CD4-positive, alpha-beta T cell treated with Interleukin-4 for 4 hours (primary cell): Measurements from ENCODE around the gene SERTAD2.

Experiments used
- DNase-seq: peaks from one replicate; pipeline ENCODE4 v3.0.0-alpha.2; 2020

Gene SERTAD2

GRCh38 chr2:64646007-64646880 is 7.5 kb downstream of the SERTAD2 start:
- DNase-seq = peak; percentile 80

GRCh38 chr2:64644458-64645382 is 9.0 kb downstream of the SERTAD2 start:
- DNase-seq = peak; percentile 32

DNA sequence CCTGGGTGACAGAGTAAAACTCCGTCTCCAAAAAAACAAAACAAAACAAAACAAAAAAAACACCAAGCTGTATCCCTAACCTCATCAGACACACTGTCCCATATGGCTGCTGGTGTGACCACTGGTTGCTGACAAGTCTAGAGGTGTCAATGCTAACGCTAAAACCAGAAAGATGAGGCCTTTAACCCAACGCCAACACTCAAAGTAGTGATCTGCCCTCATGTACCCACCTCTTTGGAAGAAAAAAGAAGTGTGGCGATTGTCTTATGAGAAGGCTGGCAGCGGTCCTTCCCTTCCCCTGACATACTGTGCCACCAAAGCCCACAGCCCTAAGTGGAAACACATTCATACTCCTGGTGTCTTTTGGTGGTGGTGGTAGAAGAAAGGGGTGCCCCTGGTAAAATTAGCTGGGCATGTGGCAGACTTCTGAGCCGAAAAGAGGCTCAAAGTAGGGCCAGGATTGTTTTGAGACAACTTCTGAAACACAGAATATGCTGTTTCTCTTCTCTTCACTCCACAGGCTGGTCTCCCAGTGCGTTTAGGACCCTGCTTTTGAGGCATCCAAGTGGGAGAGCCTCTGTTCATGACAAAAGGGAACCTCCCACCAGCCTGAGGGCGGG is 9.8 kb downstream of the SERTAD2 start:
- no peak for DNase-seq

- DNase-seq = no peak
These were observed 12.1 kb downstream of the SERTAD2 start for GRCh38 chr2:64641599-64641998.

- DNase-seq = no peak
These were observed 13.3 kb downstream of the SERTAD2 start for GRCh38 chr2:64640153-64641044.

DNA sequence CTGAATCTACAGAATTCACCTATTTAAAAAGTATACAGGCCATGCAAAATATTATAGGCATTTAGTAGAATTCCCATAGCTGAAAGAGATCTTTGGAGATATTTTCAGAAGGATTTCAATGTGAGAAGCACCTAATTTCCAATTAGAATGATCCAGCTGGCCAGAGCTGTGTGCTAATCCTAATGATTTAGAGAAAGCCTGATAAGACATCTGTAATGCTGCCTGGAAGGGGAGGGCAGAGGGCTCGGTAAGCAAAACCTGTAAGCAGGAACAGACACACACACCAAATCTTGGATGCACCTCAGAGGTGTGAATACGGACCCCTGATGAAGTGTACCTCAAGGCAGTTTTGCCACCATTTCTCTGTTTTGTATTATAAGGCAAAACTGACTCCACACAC is 14.0 kb downstream of the SERTAD2 start:
- no peak for DNase-seq

- DNase-seq = no peak
These were observed 15.1 kb downstream of the SERTAD2 start for GRCh38 chr2:64638502-64639120.

- no peak for DNase-seq
These were observed 15.8 kb downstream of the SERTAD2 start for GRCh38 chr2:64637931-64638330.

DNA sequence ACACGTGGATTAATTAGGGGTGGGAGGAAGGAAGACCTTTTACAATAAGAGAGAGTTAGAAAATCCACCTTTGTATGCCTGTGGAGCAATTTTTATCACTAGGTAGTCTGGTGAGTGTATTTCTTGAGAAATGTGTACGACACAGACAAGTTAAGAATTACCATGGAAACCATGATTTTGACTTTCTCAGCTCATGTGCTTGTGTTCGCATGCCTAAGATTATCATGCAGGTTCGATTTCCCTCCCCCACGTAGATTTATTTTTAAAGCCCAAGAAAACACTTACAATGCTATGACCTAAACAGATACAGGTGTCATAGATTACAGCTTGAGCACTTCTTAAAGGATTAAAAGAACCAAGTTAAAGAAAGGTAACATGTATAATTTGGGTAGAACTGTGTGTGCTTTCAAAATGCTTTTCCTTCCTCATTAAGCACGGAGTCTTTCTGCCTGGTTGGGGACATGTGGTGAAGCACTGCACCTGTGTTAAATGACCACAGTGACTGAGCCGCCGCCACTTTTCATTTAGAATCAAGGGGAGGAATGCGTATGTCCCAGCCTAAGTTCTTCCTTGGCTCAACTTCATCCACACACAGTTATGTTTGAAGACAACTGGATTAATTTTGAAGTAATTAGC is 16.6 kb downstream of the SERTAD2 start:
- peak; percentile 64 for DNase-seq

DNA sequence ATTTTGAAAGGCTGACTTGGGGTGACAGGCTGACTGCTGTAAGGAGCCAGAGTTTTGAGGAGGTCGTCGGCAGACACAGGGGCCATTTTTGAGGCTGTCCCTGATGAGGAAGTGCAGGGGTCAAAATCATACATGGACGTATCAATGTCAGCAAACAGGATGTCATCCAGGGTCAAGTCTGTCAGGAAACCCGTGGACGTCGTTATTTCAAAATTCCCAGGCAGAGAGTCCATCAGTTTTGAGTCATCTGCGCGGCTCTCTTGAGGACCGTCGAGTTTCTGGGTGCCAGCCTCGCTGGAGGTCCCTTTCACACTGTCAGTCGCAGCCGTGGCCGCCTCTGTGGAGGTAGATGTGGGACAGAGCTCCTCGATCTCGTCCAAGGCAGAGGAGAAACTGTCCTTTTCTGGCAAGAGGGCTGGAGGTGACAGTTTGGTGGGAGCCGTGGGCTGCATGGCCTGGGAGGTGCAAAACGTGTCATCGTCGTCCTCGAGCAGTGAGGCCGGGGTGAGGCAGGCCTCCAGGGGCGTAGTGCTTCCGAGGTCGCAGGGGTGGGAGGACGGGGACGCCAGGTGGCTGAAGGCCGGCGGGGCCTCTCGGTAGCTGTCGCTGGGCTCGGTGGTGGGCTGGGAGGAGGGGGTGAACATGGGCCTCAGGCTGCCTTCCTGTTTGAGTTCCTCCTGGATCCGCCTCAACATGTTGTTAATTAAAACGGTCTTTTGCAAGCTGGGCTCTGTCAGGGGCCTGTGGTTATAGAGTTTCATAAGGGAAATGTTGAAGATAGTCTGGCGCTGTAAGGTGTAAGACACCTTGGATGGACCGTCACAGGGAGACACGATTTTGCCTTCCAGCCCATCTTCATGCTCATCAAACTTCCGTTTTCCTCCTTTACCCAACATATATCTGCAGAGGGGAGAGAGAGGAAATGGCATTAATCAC is 17.5 kb downstream of the SERTAD2 start:
- DNase-seq = peak; percentile 30

DNA sequence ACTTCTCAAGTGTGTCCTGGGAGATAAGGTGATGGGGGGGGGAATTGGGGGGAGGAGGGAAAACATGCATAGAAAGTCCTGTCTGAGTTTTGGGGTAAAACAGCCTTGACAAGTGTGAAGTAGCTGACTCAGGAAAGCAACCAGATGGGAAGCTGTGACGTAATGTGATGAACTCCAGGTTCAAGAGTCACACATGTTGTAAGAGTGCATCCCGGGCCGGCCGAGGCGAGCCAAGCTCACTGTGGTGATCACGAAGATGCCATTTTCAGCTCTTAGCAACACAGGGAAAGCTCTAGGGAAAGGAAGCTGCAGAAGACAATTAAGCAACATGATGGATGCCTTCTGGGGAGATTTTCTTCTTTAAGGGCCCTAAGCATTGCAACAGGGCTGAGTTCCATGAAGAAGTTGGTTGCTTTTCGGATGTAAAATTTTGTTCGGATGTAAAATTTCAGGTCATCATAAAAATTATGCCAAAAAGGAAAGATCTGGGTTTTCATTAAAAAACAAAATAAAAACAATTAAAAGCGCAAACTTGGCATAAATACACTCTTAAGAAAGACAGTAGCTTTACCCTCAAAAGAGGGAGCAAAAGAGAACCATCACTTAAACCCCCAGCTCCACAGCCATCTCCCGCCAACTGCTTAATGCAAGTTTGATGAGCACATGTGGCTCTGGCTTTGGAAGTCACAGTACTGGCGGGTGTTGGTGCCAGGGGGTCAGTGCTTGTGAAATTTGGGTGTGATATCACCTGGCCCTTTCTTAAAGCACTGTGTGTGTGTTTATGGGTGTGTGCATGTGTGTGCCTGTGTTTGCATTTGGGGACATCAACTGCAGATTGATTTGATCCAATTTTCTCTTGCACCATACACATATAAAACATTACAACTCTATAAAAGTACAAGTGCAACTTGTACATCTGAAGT is 19.1 kb downstream of the SERTAD2 start:
- DNase-seq = no peak

DNA sequence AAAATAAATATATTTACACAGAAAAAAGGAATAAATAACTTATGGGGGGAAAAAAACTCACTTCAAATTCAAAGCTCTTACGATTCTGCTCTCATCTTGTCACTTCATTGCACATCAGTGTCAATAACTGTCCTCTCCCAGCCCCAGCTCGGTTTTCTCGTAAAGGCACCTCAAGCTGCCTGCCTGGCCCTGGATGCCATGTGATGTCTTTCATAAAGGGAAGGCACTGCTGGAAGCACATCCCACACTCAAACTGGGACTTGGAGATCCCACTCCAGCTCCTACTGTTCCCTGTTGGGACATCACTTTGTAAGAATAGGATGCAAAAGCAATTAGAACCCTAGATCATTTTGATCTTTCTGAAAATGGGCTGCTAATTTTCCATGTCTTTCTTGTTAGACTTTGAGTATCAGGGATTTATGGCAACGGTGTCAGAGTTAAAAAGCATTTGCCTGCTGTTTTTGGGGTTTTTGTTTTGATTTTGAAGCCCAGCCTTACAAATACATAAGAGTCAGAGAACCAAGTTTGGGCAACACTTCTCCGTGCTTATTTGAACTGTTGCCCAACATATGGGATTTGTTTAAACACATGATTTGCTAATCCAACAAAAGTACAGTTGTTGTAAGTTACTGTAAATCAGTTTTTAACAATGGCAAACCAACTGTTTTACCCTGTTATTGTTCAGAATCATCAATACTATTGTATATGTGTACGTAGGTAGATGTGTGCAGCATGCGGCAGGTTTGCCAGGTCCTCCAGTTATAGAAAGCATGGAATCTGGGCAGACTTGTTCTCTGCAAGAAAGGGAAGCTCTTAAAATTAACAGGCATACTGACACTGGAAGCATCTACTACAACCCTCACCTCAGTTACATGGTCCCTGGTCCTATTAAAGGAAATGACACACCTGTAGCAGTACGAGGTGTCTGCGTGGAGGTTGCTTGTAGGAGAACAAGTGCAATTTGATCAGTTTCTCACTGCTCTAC is 20.6 kb downstream of the SERTAD2 start:
- no peak for DNase-seq

DNA sequence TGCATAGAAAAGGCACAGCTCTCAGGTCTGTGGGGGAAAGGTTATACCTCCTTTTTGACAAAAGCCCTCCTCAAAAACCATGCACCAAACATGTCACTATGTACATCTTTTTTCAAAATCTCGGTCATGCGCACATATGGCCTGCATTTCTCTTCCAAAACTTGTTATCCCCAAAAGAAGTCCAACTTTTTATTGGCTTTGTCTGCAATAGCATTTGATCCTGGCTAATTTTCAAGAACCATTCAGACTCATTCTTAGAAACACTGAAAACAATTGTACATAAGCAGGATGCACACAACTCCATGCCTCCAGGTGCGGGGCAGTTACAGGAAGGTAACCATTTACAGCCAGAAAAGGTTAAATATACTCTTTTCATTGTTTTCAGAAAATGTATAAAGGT is 21.9 kb downstream of the SERTAD2 start:
- DNase-seq = no peak

GRCh38 chr2:64630752-64631151 is 23.0 kb downstream of the SERTAD2 start:
- DNase-seq = no peak

GRCh38 chr2:64629875-64630274 is 23.8 kb downstream of the SERTAD2 start:
- DNase-seq = no peak

DNA sequence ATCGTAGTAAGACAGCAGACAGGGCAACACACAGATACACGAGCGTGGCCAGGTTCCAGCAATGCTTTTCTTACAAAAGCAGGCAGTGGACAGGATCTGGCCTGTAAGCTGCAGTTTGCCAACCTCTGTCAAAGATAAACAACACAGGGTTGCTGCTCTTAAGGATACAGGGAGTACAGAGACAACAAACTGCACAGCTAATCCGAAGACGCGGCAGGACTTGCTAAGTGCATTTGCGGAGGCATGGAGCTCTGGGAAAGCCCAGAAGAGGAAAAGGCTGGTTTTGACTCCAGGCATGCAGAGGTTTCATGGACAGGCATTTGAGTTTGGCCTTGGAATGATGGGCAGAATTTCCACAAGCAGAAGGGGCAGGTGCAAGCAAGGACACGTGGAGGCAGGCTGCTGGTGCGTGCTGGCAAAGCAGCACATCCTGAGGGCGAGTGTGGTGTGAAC is 24.4 kb downstream of the SERTAD2 start:
- DNase-seq = no peak
